Gastroesophageal sphincter (tissue), 3 donors: Measurements from ENCODE around the gene KIAA0825.
"Not testable (repeated sequence)": the region's sequence is repeated elsewhere in the genome, so short reads cannot be mapped to it uniquely, and the experiment has no call there.

Experiments used
- EP300 ChIP-seq: sonication (generic); formaldehyde crosslinking; IDR thresholded peaks from one replicate; pipeline ENCODE4 v1.6.1; 2017; ENCODE audit warnings: antibody characterized with exemption, mild to moderate bottlenecking
- POLR2A ChIP-seq, 2 donors: fragments of 450-650 bp; IDR thresholded peaks; one replicate each; pipeline ENCODE4 v1.6.1; 2017; ENCODE audit warnings: antibody characterized with exemption in 2 of 2, mild to moderate bottlenecking in 2 of 2, moderate library complexity in 1 of 2
- POLR2AphosphoS5 ChIP-seq: sonication (generic); formaldehyde crosslinking; IDR thresholded peaks from one replicate; pipeline ENCODE4 v1.6.1; 2017; ENCODE audit warnings: antibody characterized with exemption
- TF ChIP-seq, protein P1 (sequence below), 4 experiments: fragments of 200-600 bp in 2 of 4; fragments of 450-650 bp in 2 of 4; sonication (generic) in 1 of 4; IDR thresholded peaks; one replicate each; pipeline ENCODE4 v1.5.1; 2017 to 2019; ENCODE audit warnings: antibody characterized with exemption in 4 of 4, mild to moderate bottlenecking in 2 of 4, moderate library complexity in 2 of 4

DNA sequence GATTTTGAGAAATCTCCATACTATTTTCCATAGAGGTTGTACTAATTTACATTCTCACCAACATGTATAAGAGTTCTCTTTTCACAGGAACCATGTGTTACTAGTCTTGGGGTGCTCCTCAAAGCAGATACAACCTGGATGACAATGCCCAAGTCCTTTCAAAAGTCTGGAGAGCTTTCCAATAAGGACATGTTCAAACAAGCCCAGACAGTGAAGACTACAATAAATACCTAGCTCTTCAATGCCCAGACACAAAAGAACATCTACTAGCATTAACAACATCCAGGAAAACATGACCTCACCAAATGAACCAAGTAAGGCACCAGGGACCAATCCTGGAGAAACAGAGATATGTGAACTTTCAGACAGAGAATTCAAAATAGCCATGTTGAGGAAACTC is 474.8 kb downstream of the KIAA0825 start:
- TF ChIP-seq, protein P1, sequence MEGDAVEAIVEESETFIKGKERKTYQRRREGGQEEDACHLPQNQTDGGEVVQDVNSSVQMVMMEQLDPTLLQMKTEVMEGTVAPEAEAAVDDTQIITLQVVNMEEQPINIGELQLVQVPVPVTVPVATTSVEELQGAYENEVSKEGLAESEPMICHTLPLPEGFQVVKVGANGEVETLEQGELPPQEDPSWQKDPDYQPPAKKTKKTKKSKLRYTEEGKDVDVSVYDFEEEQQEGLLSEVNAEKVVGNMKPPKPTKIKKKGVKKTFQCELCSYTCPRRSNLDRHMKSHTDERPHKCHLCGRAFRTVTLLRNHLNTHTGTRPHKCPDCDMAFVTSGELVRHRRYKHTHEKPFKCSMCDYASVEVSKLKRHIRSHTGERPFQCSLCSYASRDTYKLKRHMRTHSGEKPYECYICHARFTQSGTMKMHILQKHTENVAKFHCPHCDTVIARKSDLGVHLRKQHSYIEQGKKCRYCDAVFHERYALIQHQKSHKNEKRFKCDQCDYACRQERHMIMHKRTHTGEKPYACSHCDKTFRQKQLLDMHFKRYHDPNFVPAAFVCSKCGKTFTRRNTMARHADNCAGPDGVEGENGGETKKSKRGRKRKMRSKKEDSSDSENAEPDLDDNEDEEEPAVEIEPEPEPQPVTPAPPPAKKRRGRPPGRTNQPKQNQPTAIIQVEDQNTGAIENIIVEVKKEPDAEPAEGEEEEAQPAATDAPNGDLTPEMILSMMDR (IDR thresholded peaks at IDR 0.05): not testable (repeated sequence)
- not testable (repeated sequence) for TF ChIP-seq POLR2A (IDR thresholded peaks at IDR 0.05); EP300; POLR2AphosphoS5
